H1 (cell line): Measurements from ENCODE around the gene SNAPC3. TPM values are rescaled to one million over a fixed set of nuclear protein-coding genes. Genes with fewer than 3 reads are reported as not detected.

Source experiments
- CTCF ChIA-PET: fragments of 300-600 bp; sonication (Branson Sonifier 250); formaldehyde crosslinking; loops from one replicate; lab custom pipeline; 2021; ENCODE audit not compliant: partially characterized antibody; lab: Charles Lee
- POLR2A ChIA-PET: fragments of 300-600 bp; sonication (Branson Sonifier 250); formaldehyde crosslinking; loops from one replicate; lab custom pipeline; 2021; ENCODE audit warnings: inconsistent platforms; ENCODE audit not compliant: partially characterized antibody; lab: Charles Lee
- DNase-seq, 2 experiments: peaks; one replicate each; pipeline versions ENCODE4 v3.0.0 to v3.0.0-alpha.2; 2010 to 2022; ENCODE audit warnings: low spot score in 2 of 2, low read depth in 1 of 2, mixed read lengths in 1 of 2
- FAIRE-seq: peaks from 2 replicates; lab custom pipeline; 2011; peaks lifted over from hg19 to GRCh38; lab: Jason Lieb, UNC
- H2AFZ ChIP-seq: 2 replicates; pipeline ENCODE4 v1.8.1; 2012; ENCODE audit warnings: low read length, inconsistent platforms
- H2AK5ac ChIP-seq: 2 replicates; pipeline ENCODE4 v1.6.1; 2013; ENCODE audit warnings: low read depth, low read length
- H2BK120ac ChIP-seq: replicated peaks from 2 replicates; pipeline ENCODE3; 2013; ENCODE audit warnings: low read depth, low read length, inconsistent platforms
- H2BK12ac ChIP-seq: 2 replicates; pipeline ENCODE4 v1.6.1; 2013; ENCODE audit warnings: low read depth, low read length
- H2BK15ac ChIP-seq: 2 replicates; pipeline ENCODE4 v1.6.1; 2013; ENCODE audit warnings: low read length
- H2BK20ac ChIP-seq: 2 replicates; pipeline ENCODE4 v1.6.1; 2013; ENCODE audit warnings: low read length
- H2BK5ac ChIP-seq: 2 replicates; pipeline ENCODE4 v1.6.1; 2013; ENCODE audit warnings: low read depth, low read length
- H3K14ac ChIP-seq: 2 replicates; pipeline ENCODE4 v1.6.1; 2013; ENCODE audit warnings: inconsistent platforms; ENCODE audit not compliant: insufficient read length
- H3K18ac ChIP-seq: 2 replicates; pipeline ENCODE4 v1.6.1; 2013; ENCODE audit warnings: low read length; ENCODE audit errors: extremely low read depth
- H3K23ac ChIP-seq: 2 replicates; pipeline ENCODE4 v1.6.1; 2013; ENCODE audit warnings: inconsistent platforms; ENCODE audit not compliant: insufficient read length
- H3K23me2 ChIP-seq: 2 replicates; pipeline ENCODE4 v1.6.1; 2013; ENCODE audit warnings: low read depth, low read length
- H3K27ac ChIP-seq: 2 replicates; pipeline ENCODE4 v1.6.1; 2011; ENCODE audit warnings: low read depth, low read length, inconsistent platforms
- H3K27me3 ChIP-seq, 4 experiments: replicated peaks in 1 of 4; 1 replicate in 1 of 4; 2 replicates in 3 of 4; pipeline versions ENCODE4 v1.6.1 to v1.8.1; 2011 to 2013; ENCODE audit warnings: low read length in 3 of 4, mild to moderate bottlenecking in 3 of 4, inconsistent platforms in 2 of 4, mixed read lengths in 2 of 4, moderate library complexity in 1 of 4; ENCODE audit not compliant: control insufficient read depth in 3 of 4, insufficient read depth in 3 of 4; ENCODE audit errors: extremely low read depth in 1 of 4
- H3K36me3 ChIP-seq, 4 experiments: 2 replicates each; pipeline versions ENCODE4 v1.6.1 to v1.8.1; 2011 to 2013; ENCODE audit warnings: mild to moderate bottlenecking in 4 of 4, low read length in 3 of 4, moderate library complexity in 2 of 4, control low read depth in 1 of 4, inconsistent platforms in 1 of 4; ENCODE audit not compliant: insufficient read depth in 4 of 4, control insufficient read depth in 2 of 4
- H3K4ac ChIP-seq: replicated peaks from 2 replicates; pipeline ENCODE3; 2013; ENCODE audit warnings: low read length, low read depth, mixed read lengths, inconsistent platforms; ENCODE audit not compliant: insufficient read length
- H3K4me1 ChIP-seq, 4 experiments: replicated peaks in 1 of 4; 1 replicate in 1 of 4; 2 replicates in 3 of 4; pipeline versions ENCODE4 v1.6.1 to v1.8.1; 2011 to 2013; ENCODE audit warnings: low read length in 3 of 4, inconsistent platforms in 2 of 4, mixed read lengths in 1 of 4; ENCODE audit not compliant: insufficient read depth in 4 of 4, control insufficient read depth in 3 of 4
- H3K4me2 ChIP-seq, 2 experiments: 2 replicates each; pipeline versions ENCODE4 v1.6.1 to v1.8.1; 2011 to 2013; ENCODE audit warnings: low read depth in 2 of 2, low read length in 2 of 2, control low read depth in 1 of 2, inconsistent platforms in 1 of 2, mild to moderate bottlenecking in 1 of 2; ENCODE audit not compliant: insufficient read depth in 1 of 2
- H3K4me3 ChIP-seq, 4 experiments: fragments of 200-600, 300-600 bp in 1 of 4; sonication (generic), shearing (Covaris generic), sonication (Bioruptor Twin) in 1 of 4; 2 replicates each; pipeline versions ENCODE4 v1.5.1 to v1.8.1; 2011 to 2016; ENCODE audit warnings: low read length in 4 of 4, low read depth in 3 of 4, control low read depth in 2 of 4, inconsistent platforms in 2 of 4, mild to moderate bottlenecking in 2 of 4, mixed read lengths in 1 of 4, moderate library complexity in 1 of 4; ENCODE audit not compliant: insufficient read depth in 2 of 4; ENCODE audit errors: extremely low read depth in 1 of 4
- H3K56ac ChIP-seq: replicated peaks from 2 replicates; pipeline ENCODE3; 2013; ENCODE audit warnings: low read depth, mild to moderate bottlenecking, mixed read lengths, low read length, inconsistent platforms; ENCODE audit not compliant: insufficient read length
- H3K79me1 ChIP-seq: 2 replicates; pipeline ENCODE4 v1.6.1; 2013; ENCODE audit warnings: low read depth, low read length, control low read depth
- H3K79me2 ChIP-seq, 2 experiments: 2 replicates each; pipeline versions ENCODE4 v1.6.1 to v1.8.1; 2012 to 2013; ENCODE audit warnings: low read length in 2 of 2, mild to moderate bottlenecking in 2 of 2, inconsistent platforms in 1 of 2; ENCODE audit not compliant: insufficient read depth in 2 of 2, control insufficient read depth in 1 of 2
- H3K9ac ChIP-seq, 4 experiments: replicated peaks in 1 of 4; 1 replicate in 1 of 4; 2 replicates in 3 of 4; pipeline versions ENCODE4 v1.6.1 to v1.8.1; 2011 to 2013; ENCODE audit warnings: low read depth in 3 of 4, low read length in 3 of 4, control low read depth in 2 of 4, mild to moderate bottlenecking in 2 of 4, moderate library complexity in 2 of 4, inconsistent platforms in 1 of 4; ENCODE audit errors: extremely low read depth in 1 of 4
- H3K9me3 ChIP-seq, 2 experiments: 2 replicates each; pipeline versions ENCODE4 v1.6.1 to v1.8.1; 2012 to 2013; ENCODE audit warnings: mild to moderate bottlenecking in 2 of 2, moderate library complexity in 2 of 2, control low read depth in 1 of 2, inconsistent platforms in 1 of 2, low read depth in 1 of 2, low read length in 1 of 2, mixed read lengths in 1 of 2; ENCODE audit not compliant: insufficient read depth in 2 of 2
- H4K20me1 ChIP-seq, 2 experiments: replicated peaks in 1 of 2; 2 replicates each; pipeline versions ENCODE3 to v1.8.1; 2011 to 2013; ENCODE audit warnings: inconsistent platforms in 2 of 2, low read length in 2 of 2, mild to moderate bottlenecking in 1 of 2; ENCODE audit not compliant: insufficient read depth in 2 of 2, control insufficient read depth in 1 of 2
- H4K5ac ChIP-seq: 2 replicates; pipeline ENCODE4 v1.6.1; 2013; ENCODE audit warnings: low read length, low read depth, mixed read lengths, inconsistent platforms; ENCODE audit not compliant: insufficient read length
- H4K8ac ChIP-seq: 2 replicates; pipeline ENCODE4 v1.8.0; 2013; ENCODE audit warnings: mild to moderate bottlenecking, moderate library complexity, low read length, inconsistent platforms; ENCODE audit not compliant: insufficient read depth; ENCODE audit errors: extremely low read depth
- H4K91ac ChIP-seq: replicated peaks from 2 replicates; pipeline ENCODE3; 2013; ENCODE audit warnings: low read length, mixed read lengths, inconsistent platforms; ENCODE audit not compliant: insufficient read length
- EZH2 ChIP-seq: fragments of 200-600 bp; sonication (generic); IDR thresholded peaks from 2 replicates; pipeline ENCODE4 v1.7.1; 2012; ENCODE audit warnings: low read depth, mild to moderate bottlenecking, moderate library complexity, low read length, inconsistent platforms; ENCODE audit not compliant: severe bottlenecking
- POLR2A ChIP-seq, 2 experiments: IDR thresholded peaks; 1 replicate in 1 of 2; 2 replicates in 1 of 2; pipeline ENCODE4 v1.6.1; 2011; ENCODE audit warnings: low read depth in 2 of 2, low read length in 2 of 2, mild to moderate bottlenecking in 2 of 2; ENCODE audit errors: control extremely low read depth in 1 of 2
- SAP30 ChIP-seq: fragments of 300-600 bp; sonication (generic); IDR thresholded peaks from 2 replicates; pipeline ENCODE4 v1.7.1; 2012; ENCODE audit warnings: low read length, moderate library complexity, mild to moderate bottlenecking, inconsistent platforms; ENCODE audit not compliant: insufficient read depth, insufficient replicate concordance
- SRF ChIP-seq: IDR thresholded peaks from 2 replicates; pipeline ENCODE4 v1.6.1; 2011; ENCODE audit warnings: mild to moderate bottlenecking, low read depth, low read length, moderate library complexity
- WGBS, 2 experiments: shearing (Covaris generic) in 1 of 2; methylation state at CpG; one replicate each; pipeline versions ENCODE4 v1.1.6 to v1.1.7; 2013 to 2015; ENCODE audit warnings: low lambda C conversion rate in 2 of 2, mixed read lengths in 2 of 2, inconsistent platforms in 1 of 2, low coverage in 1 of 2, missing lambda C conversion rate in 1 of 2; ENCODE audit not compliant: insufficient replicate concordance in 2 of 2, insufficient coverage in 1 of 2, insufficient read length in 1 of 2; ENCODE audit errors: extremely low coverage in 1 of 2, missing lambda C conversion rate in 1 of 2; 5-methylcytosine and 5-hydroxymethylcytosine counted together
- polyA plus RNA-seq, 7 experiments: library from polyadenylated mRNA; depleted of rRNA in 3 of 7; stranded (reverse) in 5 of 7; unstranded in 2 of 7; fragments of >200 nt in 5 of 7; fragments of 200-250 nt in 2 of 7; gene quantifications; 1 replicate in 5 of 7; 2 replicates in 1 of 7; 4 replicates in 1 of 7; pipeline versions ENCODE4 v1.2.1 to v1.2.3, GENCODE V29; 2011 to 2013; ENCODE audit warnings: missing spikeins in 2 of 7, mixed read lengths in 2 of 7
- total RNA-seq: library from RNA; stranded (reverse); fragmentation: NEBNext Ultra II Directional; extraction: Animal tissue kit (Norgen Biotek cat#: 25700); gene quantifications from 2 replicates; pipeline ENCODE4 v1.2.1, GENCODE V29; 2021

The SNAPC3 gene
- total and polyA plus RNA-seq, 2 of the 8 experiments (the other 6 are each of a cell fraction or from before 2014, with no cell fraction given), result 11.9 to 25.8 TPM

DNA sequence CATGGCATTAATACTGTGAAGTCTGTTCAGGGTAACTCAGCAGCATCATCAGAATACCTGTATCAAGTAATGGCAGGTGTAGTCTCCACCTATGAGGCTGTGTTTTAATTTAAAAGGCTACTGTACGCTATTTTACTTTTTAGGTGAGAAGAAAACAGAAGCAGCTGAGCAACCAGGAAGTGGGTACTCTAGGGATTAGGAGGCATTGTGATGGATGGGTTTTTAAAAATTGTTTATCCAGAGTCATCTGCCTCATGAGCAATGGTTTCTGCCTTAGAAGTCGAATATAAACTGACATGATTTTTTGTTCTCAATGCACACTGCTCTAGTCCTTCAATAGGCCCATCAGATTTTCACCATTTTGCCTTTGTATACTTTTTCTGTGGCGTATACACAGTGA, 45.5 kb downstream of the SNAPC3 start:
- TF ChIP-seq POLR2A (IDR thresholded peaks at IDR 0.05; ENCODE audit: control extremely low read depth in 1 of 2, low read depth in 2 of 2, low read length in 2 of 2) (peak in 1 of 2 experiments; percentile 58; a peak in 1 of 3 replicates), EZH2 (no peak), SRF (no peak), SAP30 (no peak)
- TF ChIP-seq, all 59 proteins: peak for 1
- FAIRE-seq, result no peak
- no peak overlapping the region for H4K8ac ChIP-seq
- no peak overlapping the region for H2BK15ac ChIP-seq
- H3K36me3 ChIP-seq, result peaks cover 7 to 99% (median 68%) of the 10 kb centered on the region in 4 experiments; a peak in 7 of 8 replicates
- no peaks in the 10 kb centered on the region for H3K79me1 ChIP-seq
- no peak overlapping the region for H3K4me2 ChIP-seq
- 93% methylated on average over 3 of the region's 3 CpGs; no CpG with 5 or more reads in 1 of the 2 experiments for WGBS, 2 experiments
- no peak overlapping the region for H3K27ac ChIP-seq
- H2BK12ac ChIP-seq, result no peak overlapping the region
- H2BK20ac ChIP-seq, result no peak overlapping the region
- H3K27me3 ChIP-seq, result no peaks in the 10 kb centered on the region
- H2BK120ac ChIP-seq, result no peak overlapping the region
- no peaks in the 10 kb centered on the region for H3K79me2 ChIP-seq
- no peak overlapping the region for H3K4me3 ChIP-seq
- no peak overlapping the region for H3K14ac ChIP-seq
- H4K91ac ChIP-seq, result no peak overlapping the region
- no peak overlapping the region for H3K23ac ChIP-seq
- no peak overlapping the region for H3K56ac ChIP-seq
- no peak overlapping the region for H3K4ac ChIP-seq
- CTCF ChIA-PET, result interaction anchor here (0.6 to 1.9 kb wide), 6 partner anchors 8 to 1975 kb away, joined by 3 to 7 read pairs (median 4); no protein-coding TSS in a partner anchor
- H3K23me2 ChIP-seq, result no peaks in the 10 kb centered on the region
- no peak overlapping the region for H2AK5ac ChIP-seq
- H2BK5ac ChIP-seq, result no peak overlapping the region
- H2AFZ ChIP-seq, result no peak overlapping the region
- DNase-seq, result no peak
- H3K4me1 ChIP-seq, result no peaks in the 10 kb centered on the region
- POLR2A ChIA-PET, result interaction anchor here (1.1 to 2.4 kb wide), 7 partner anchors 10 to 48 kb away, joined by 3 to 11 read pairs (median 5); partner anchors contain the start of gene PSIP1
- no peak overlapping the region for H4K5ac ChIP-seq
- no peak overlapping the region for H3K9ac ChIP-seq
- H3K9me3 ChIP-seq, result no peaks in the 10 kb centered on the region
- H4K20me1 ChIP-seq, result peaks cover 0 to 3% of the 10 kb centered on the region in 2 experiments
- H3K18ac ChIP-seq, result no peak overlapping the region
